Prostate gland (tissue), 2 donors: ENCODE data around the gene TIMM17B. TPM values are rescaled to one million over a fixed set of nuclear protein-coding genes. Genes with fewer than 3 reads are reported as not detected.

ENCODE experiments used
- DNase-seq: peaks from one replicate; pipeline ENCODE4 v3.0.0-alpha.2; 2019; ENCODE audit warnings: low spot score
- H3K27ac ChIP-seq, 2 donors: fragments of 200-600 bp; sonication (generic); 2 replicates each; pipeline ENCODE4 v1.5.1; 2017 to 2019
- H3K27me3 ChIP-seq: fragments of 200-600 bp; sonication (generic); replicated peaks from 2 replicates; pipeline ENCODE4 v1.5.1; 2019; ENCODE audit not compliant: insufficient read depth
- H3K36me3 ChIP-seq, 2 donors: fragments of 200-600 bp; sonication (generic); 1 replicate in 1 of 2; 2 replicates in 1 of 2; pipeline versions ENCODE4 v1.5.1 to v1.8.1; 2017 to 2019
- H3K4me1 ChIP-seq: fragments of 200-600 bp; sonication (generic); replicated peaks from 2 replicates; pipeline ENCODE4 v1.5.1; 2019
- H3K4me3 ChIP-seq, 2 donors: fragments of 200-600 bp; sonication (generic); 2 replicates each; pipeline ENCODE4 v1.5.1; 2017 to 2019
- H3K9me3 ChIP-seq: fragments of 200-600 bp; sonication (generic); 2 replicates; pipeline ENCODE4 v1.5.1; 2017
- CTCF ChIP-seq, 4 experiments: fragments of 200-600 bp in 2 of 4; fragments of 450-650 bp in 2 of 4; sonication (generic) in 2 of 4; IDR thresholded peaks; 1 replicate in 3 of 4; 2 replicates in 1 of 4; pipeline ENCODE4 v1.5.1; 2016 to 2019; ENCODE audit warnings: antibody characterized with exemption in 4 of 4, mild to moderate bottlenecking in 2 of 4, moderate library complexity in 2 of 4
- POLR2A ChIP-seq: fragments of 450-650 bp; IDR thresholded peaks from one replicate; pipeline ENCODE4 v1.6.1; 2016; ENCODE audit warnings: antibody characterized with exemption, mild to moderate bottlenecking
- POLR2AphosphoS5 ChIP-seq: sonication (generic); formaldehyde crosslinking; IDR thresholded peaks from one replicate; pipeline ENCODE4 v1.6.1; 2017; ENCODE audit warnings: antibody characterized with exemption
- WGBS: methylation state at CpG from one replicate; pipeline ENCODE4 v1.1.5; 2018; 5-methylcytosine and 5-hydroxymethylcytosine counted together
- intact Hi-C: fragments of 100-400 bp; cut with DNase I; formaldehyde crosslinking; loops from one replicate; pipeline ENCODE4 v1.14.2; 2022
- total RNA-seq, 2 donors: library from RNA; depleted of rRNA; stranded (reverse); fragments of >200 nt; gene quantifications; one replicate each; pipeline ENCODE4 v1.1.0, GENCODE V29; 2016

The TIMM17B gene
- total RNA-seq: 10 to 100 TPM; 58.2 to 85.8 TPM

DNA sequence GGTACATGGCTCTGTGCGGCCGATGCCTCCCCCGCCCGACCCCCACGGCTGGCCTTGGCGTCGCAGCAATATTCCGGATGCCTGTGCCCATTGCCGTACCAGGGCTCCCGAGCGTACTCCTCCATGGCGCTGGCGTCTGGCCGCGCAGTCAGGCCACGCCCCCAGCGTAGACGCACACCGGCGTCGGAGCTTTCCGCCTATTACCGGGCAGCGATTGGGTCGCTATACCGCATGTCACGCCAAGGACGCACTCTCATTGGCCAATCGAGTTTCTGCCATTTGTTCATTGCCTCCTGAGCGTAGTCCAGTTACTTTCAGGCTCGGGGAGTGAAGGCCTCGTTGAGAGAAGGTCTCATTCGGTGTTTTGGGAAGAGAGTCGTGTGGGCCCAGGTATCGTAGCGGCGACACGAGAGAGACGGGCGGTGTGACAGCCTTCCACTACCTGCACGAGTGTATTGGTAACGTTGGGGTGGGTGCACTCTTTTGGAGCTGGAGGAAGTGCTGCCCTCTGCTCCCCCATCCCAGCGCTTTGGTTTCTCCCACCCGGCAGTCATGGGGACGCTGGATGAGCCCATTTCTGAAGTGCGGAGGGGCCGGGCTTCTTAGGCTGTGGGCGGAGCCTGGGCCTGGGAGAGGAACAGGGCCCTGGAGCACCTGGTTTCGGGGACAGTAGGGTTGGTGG is at the start of gene TIMM17B, which contains the start of gene PQBP1:
Gene TIMM17B (minus strand): TSS at position 144 of the 682 bp plus-strand sequence. CDS start 19 bp downstream, at position 125.
Gene PQBP1 (plus strand): TSS at position 306 of the 682 bp plus-strand sequence. CDS start 580 bp downstream, outside the sequence.
- Histone ChIP-seq H3K4me3 (peak within 1 kb of the TSS; percentile 54 to 57), H3K9me3 (no peaks in the 10 kb centered on the region), H3K4me1 (no peaks in the 10 kb centered on the region), H3K27me3 (no peaks in the 10 kb centered on the region), H3K27ac (peak within 1 kb of the TSS; percentile 95), H3K36me3 (no peaks in the 10 kb centered on the region)
- peak; percentile 89 for DNase-seq
- WGBS: 4% methylated on average over 11 of the region's 49 CpGs
- intact Hi-C loops: loop anchor here (5.0 kb wide), 2 partner anchors 60 to 95 kb away; partner anchors contain the start of genes HDAC6 and OTUD5
- TF ChIP-seq POLR2AphosphoS5 (peak; percentile 86), CTCF (IDR thresholded peaks at IDR 0.05) (no peak), POLR2A (peak; percentile 72)

GRCh38 chrX:48945517-48946348 is 48.2 kb upstream of the TIMM17B start:
- H3K36me3 ChIP-seq: no peaks in the 10 kb centered on the region
- H3K27me3 ChIP-seq: no peaks in the 10 kb centered on the region
- DNase-seq: peak; percentile 19
- no peaks in the 10 kb centered on the region for H3K9me3 ChIP-seq
- H3K4me3 ChIP-seq: no peak overlapping the region
- no peak overlapping the region for H3K27ac ChIP-seq
- WGBS: 53% methylated on average over 8 of the region's 8 CpGs
- TF ChIP-seq CTCF (IDR thresholded peaks at IDR 0.05) (peak in 3 of 4 experiments; percentile 35 to 44 (median 44)), POLR2A (no peak), POLR2AphosphoS5 (no peak)
- H3K4me1 ChIP-seq: no peaks in the 10 kb centered on the region
- intact Hi-C loops: no loop called here

GRCh38 chrX:48942895-48943294 is 45.3 kb upstream of the TIMM17B start:
- intact Hi-C loops: no loop called here
- 92% methylated on average over 2 of the region's 2 CpGs for WGBS
- Histone ChIP-seq H3K27ac (no peak overlapping the region), H3K27me3 (no peaks in the 10 kb centered on the region), H3K4me1 (no peaks in the 10 kb centered on the region), H3K4me3 (no peak overlapping the region), H3K9me3 (no peaks in the 10 kb centered on the region), H3K36me3 (no peaks in the 10 kb centered on the region)
- DNase-seq: no peak
- no peak for TF ChIP-seq POLR2AphosphoS5
- no peak for TF ChIP-seq POLR2A
- TF ChIP-seq CTCF (IDR thresholded peaks at IDR 0.05): no peak

DNA sequence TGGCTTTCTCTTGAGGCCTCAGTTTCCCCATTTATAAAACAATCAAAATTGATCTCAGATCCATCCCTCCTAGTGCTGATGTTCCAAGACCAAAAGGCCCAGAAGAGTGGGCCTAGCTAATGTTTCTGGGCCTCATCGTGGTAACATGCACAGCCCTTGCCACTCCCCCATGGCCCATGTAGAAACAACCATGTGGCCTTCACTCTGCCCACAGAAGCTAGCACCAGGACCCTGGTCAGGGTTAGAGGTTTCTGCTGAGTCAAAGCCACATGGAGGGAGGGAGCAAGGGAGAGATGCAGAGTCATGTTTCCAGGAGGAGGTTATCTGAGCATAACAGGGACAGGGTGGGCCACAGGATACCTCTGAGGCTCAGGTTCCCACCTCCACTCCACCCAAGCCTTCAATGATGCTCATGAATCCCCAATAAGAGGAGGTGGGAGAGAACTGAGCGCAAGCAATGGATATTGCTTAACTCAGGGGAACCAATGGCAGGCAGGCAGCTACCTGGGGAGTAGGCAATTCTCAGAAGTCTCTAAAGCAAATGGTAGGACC is 42.9 kb upstream of the TIMM17B start:
- H3K27me3 ChIP-seq: no peaks in the 10 kb centered on the region

More for the DNA sequence above, 42.9 kb upstream of the TIMM17B start:
- no peak overlapping the region for H3K4me3 ChIP-seq
- no peaks in the 10 kb centered on the region for H3K9me3 ChIP-seq
- 100% methylated on average over 2 of the region's 2 CpGs for WGBS
- H3K4me1 ChIP-seq: no peaks in the 10 kb centered on the region
- intact Hi-C loops: no loop called here
- no peak overlapping the region for H3K27ac ChIP-seq
- no peak for TF ChIP-seq POLR2AphosphoS5
- no peak for TF ChIP-seq POLR2A
- TF ChIP-seq CTCF (IDR thresholded peaks at IDR 0.05): no peak
- DNase-seq: no peak
- H3K36me3 ChIP-seq: no peaks in the 10 kb centered on the region
